GM13976 (cell line): ENCODE results near the gene CCR6.
"Not testable (repeated sequence)": the region's sequence is repeated elsewhere in the genome, so short reads cannot be mapped to it uniquely, and the experiment has no call there.

Experiments used
- DNase-seq: peaks from one replicate; pipeline ENCODE4 v3.0.0; 2012; ENCODE audit warnings: low spot score
- in situ Hi-C: fragments of 300-500 bp; cut with MboI; formaldehyde crosslinking; loops from one replicate; pipeline ENCODE4 v1.12.0; 2022; ENCODE audit warnings: low sequenced_read_pairs, mixed read lengths, inconsistent platforms; ENCODE audit not compliant: unreplicated experiment

The CCR6 gene

GRCh38 chr6:167182913-167183314 lies 60.0 kb downstream of the CCR6 start:
- in situ Hi-C loops, DNase-seq: not testable (repeated sequence)

GRCh38 chr6:167185101-167185500 lies 62.2 kb downstream of the CCR6 start:
- DNase-seq, in situ Hi-C loops: not testable (repeated sequence)

- in situ Hi-C loops, DNase-seq: not testable (repeated sequence)
Observed at GRCh38 chr6:167187275-167187674, 64.4 kb downstream of the CCR6 start.
